T-helper 22 cell (primary cell): ENCODE measurements around the gene ODF4.
"Not testable (repeated sequence)": the region's sequence is repeated elsewhere in the genome, so short reads cannot be mapped to it uniquely, and the experiment has no call there.

Source experiments
- DNase-seq: peaks from one replicate; pipeline ENCODE4 v3.0.0-alpha.2; 2020; ENCODE audit warnings: low read depth

The ODF4 gene

DNA sequence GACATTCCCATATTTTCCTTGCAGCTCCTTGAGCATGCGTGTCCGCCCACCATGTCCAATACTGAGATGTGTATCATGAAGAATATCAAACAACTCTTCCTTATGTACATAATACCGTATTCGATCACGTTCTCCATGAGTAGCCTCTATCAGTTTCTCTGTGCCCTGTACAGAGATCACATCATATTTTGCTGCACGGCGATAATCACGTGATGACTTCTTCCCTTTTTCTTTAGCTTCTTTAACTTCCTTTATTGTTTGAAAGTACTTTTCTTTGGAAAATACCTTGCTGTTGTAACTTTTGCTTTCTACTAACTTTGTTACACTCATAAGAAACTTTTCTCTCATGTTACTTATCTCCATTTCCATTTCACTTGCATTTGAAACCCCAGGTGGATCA, 30.3 kb downstream of the ODF4 start:
- DNase-seq, result no peak

DNA sequence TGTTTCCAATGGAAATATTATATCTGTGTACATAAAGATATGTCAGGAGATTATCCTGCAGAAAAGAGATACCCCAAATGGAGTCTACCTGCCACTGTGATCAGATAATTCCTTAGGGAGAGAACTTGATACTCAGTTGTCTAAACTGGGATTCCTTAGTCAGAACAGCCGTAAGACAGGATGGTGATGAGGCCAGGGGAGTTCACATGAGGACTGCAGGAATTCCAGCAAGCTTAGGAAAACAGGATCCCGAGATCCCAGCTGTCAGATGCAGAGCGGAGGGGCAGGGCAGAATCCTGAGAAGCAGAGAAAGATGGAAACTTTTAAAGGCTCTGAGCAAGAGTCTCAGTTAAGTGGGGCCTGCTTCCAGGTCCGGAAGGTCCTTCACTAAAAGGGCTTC, 32.1 kb downstream of the ODF4 start:
- DNase-seq, result no peak

DNA sequence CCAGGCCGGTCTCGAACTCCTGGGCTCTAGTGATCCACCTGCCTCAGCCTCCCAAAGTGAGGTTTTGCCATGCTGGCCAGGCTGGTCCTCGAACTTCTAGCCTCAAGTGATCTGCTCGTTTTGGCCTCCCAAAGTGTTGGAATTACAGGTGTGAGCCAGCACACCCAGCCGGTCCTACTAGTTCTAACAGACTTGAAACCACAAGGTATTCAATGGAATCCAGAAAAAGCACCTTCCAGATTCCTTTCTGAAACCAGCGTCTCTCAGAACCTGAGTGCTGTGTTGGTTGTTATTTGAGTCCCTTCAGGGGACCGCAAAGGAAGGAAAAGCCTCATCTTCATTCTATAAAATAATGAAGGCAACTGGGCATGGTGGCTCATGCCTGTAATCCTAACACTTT, 32.8 kb downstream of the ODF4 start:
- DNase-seq, result no peak

DNA sequence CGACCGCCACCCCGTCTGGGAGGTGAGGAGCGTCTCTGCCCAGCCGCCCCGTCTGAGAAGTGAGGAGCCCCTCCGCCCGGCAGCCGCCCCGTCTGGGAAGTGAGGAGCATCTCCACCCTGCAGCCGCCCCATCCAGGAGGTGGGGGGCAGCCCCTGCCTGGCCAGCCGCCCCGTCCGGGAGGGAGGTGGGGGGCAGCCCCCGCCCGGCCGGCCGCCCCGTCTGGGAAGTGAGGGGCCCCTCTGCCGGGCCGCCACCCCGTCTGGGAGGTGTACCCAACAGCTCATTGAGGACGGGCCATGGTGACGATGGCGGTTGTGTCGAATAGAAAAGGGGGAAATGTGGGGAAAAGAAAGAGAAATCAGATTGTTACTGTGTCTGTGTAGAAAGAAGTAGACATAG, 34.2 kb downstream of the ODF4 start:
- not testable (repeated sequence) for DNase-seq

DNA sequence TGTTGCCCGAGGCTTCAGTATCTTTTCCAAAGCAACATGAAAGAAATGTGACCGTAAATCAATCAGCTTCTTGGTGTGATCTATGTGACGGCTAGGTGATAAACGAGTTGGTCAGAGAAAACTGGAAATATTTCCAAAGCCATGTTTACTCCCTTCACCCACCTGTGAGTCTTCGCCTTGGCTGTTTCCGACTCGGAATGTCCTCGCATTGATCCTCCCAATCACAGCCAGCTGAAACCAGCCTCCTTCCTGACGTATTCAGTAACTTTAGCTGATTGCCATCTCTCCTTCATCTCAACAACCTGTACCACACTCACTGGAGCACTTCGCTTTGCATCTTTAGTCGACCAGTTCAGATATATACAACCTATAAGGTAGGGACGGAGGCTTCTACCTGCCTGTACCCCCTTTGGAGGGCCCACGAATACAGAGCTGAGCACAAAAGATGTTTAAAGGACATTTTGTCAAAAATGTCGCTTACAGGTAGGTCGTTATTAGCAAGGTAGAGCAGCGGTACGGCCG, 36.2 kb downstream of the ODF4 start:
- DNase-seq, result no peak

DNA sequence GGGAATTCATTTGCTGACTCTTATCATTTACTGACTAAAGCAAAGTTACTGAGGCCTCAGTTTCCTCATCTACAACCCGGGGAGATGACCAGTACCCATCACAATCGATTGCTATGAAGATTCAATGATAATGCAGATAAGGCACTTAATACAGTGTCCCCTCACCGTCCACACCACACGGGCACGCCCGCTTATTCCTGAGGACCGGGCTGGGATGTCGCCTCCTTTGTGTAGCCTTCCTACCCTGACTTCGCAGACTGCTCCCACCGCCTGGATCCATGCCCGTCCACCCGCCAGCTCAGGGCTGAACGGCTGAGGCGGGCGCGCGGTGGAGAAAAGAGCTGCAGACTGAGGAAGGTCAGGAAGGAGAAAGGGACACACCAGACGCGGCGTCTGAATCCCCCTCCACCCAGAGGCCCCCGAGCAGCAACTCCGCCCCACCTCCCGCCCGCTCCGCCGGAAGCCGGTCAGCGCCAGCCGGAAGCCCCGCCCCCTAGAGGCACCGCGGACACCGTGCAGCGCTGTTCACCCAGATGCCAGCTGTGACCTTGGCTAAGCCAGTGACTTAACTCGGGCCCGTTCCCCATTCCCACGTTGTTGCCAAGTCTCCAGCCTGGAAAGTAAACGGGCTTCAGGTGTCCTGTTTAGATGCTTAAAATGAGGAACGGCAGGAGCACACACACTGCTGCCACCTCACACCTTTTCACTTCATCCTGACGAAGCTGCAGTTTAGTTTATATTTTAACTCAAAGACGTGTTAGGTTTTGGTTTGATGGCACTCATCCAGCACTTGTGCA, 36.8 kb downstream of the ODF4 start, which contains the start of gene KRABD2:
Gene KRABD2, minus strand, starts transcription at position 434 of the 797 bp plus-strand sequence.
- peak; percentile 85 for DNase-seq

DNA sequence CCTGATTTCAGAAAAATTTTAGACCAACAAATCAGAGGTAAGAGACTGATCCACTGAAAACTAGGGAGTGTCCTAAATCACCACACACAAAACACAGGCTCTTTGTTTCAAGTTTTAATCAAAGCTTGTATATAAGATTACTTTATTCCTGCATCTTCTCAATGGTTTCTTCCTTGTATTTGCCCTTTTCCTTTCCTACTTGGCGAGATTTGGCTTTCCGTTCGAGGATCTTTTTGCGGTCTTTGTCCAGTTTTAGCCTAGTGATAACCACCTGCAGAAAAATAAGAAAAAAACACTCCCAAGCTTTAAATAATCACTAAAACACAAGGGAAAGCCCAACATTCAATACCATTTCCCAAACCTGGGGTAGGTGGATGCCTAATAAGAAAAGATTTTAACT, 37.8 kb downstream of the ODF4 start:
- no peak for DNase-seq

DNA sequence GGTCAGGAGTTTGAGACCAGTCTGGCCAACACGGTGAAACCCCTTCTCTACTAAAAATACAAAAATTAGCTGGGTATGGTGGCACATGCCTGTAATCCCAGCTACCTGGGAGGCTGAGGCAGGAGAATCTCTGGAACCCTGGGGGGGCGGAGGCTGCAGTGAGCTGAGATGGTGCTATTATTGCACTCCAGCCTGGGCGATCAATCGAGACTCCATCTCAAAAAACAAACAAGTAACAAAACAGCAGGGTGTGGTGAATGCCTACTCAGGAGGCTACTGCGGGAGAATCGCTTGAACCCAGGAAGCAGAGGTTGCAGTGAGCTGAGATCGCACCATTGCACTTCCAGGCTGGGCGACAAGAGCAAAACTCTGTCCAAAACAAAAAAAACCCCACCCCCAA, 38.5 kb downstream of the ODF4 start:
- not testable (repeated sequence) for DNase-seq

DNA sequence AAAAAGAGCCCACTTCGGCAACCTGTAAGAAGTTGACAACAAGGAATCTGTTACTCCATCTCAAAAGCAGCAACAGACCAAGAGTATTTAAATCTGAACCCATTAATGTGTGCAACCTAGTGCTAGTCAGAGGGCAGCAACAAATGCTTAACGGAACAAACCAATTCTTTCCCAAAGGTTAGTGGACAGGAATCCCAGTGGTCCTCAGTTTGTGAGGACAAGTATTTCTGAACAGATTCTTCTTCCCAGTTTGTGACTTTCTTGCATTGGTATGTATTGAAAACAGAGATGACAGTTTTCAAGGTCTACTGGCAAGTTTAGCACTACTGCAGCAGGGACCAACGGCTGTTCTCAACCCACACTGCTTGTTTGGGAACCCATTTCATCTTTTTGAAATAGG, 40.4 kb downstream of the ODF4 start:
- DNase-seq, result no peak

DNA sequence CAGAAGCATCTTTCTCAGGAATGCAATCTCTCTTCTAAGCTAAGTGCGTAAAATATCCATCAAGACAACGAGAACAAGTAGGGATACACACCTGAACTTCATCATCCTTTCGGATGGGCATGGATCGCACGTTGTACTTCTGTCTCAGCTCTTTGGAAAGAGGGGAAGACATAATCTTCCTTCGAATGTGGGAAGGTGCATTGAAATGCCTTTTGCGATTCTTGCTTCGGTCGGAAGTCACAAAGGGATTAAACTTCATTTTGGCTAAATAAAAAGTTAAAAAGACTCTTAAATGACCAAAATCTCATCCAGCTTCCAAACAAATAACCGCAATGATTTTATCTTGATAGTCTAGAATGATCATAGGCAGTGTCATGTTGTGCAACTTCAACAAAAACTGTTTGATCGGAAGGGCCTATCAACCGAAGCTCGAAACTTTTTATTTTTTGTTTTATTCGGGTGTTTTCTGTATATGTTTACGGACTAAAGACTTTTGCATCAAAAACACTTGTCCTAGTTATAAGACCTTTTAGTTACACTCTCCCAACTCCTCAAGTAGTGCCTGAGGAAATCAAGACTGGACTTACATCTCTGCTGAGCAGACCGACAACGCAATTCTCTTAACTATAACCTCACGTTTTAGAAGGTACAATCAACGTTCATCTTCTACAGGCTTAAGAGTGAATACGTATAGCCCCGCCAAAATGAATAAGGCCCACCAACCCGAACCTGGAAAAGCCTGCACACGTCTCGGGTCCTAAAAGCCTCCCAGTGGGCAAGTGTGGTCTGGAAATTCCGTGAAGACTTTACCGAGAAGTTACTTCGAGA, 42.6 kb downstream of the ODF4 start:
- no peak for DNase-seq

DNA sequence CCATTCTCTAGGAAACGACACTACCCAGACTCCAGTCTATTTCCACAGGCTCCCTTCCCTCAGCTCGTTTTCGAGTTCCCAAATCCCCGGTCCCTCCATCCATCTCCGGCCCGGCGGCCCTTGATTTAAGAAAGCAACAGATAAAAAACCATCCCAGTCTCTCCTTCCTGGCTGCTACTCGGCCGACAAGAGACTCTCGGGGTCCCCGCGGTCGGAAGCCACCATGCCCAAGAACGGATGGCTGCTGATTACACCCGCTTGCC, 43.2 kb downstream of the ODF4 start:
- DNase-seq, result no peak

DNA sequence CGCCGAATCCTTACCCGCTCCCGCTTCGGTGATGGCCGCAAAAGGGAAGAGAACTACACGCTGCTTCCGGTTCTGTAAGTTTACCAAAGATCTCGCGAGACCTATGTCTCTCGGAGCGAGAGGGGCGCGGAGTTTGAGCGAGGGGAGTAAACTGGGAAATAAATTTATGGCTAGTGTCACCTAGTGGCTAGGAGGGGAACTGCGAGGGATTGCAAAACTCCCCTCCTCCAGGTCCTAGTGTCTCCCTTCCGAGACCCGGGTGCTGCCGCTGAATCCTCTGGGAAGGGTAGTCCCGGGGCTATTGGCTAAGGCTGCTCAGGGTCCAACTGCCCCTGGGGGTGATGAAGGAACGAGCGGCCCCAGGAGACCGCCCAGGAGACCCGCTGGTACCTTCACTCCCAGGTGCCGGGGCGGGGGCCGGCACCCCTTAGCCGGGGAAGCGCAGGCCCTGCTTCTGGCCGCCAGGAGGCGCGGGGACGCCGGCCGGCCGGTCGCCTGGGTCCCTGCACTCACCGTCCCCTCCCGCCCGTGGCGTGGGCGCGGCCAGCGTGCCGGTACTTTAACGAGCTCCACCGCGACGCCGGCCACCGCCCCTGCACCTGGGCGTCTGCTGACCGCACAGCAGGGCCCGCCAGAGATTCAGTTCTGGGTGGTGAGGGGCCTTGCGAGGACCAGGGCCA, 43.6 kb downstream of the ODF4 start, which contains the start of gene RPL26:
Gene RPL26, minus strand, starts transcription at position 51 of the 680 bp plus-strand sequence. CDS start 883 bp downstream, outside the sequence.
- DNase-seq, result peak; percentile 91

DNA sequence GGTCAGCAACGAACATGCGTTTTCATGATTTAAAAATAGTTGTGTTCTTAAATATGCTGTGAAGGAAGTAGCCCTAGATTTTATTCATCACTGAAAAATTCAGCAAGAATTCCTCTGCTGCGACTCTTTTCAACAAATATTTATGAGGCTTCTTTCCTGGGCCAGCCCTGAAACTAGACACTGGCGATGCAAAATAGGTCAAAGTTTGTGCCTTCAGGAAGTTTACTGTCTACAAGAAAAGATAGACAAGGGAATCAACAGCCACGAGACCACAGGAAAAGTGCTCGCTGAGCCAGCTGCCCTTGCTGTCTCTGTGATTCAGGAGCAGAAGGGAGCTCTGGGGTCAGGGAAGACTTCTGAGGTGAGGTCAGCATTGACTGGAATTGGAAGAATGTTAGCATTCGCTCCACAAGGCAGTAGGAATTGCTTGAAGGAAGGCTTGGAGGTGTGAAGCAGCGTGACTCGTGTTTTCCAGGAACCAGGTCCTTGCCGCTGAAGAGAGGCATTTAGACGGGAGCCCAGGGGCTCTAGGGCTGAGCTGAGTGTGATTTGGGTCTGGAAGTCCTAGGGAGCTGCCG, 45.2 kb downstream of the ODF4 start:
- DNase-seq, result no peak

DNA sequence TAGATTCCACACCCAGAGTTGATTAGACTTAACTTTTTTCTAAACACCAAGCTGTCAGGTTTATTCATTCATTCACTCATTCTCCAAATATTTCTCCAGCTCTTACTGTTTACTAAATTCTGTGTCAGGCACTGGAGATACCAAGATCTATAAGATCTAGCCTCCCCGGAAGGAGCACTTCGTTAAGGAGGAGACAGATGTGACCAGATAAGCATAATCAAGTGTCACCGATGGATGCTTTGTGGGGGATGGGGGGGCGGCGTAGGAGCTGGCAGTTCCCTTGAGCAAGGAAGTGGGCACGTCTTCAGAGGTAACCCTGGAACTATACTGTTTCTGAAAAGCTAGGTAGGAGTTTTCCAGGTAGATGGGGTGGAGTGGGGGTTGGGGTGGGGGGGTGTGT, 47.2 kb downstream of the ODF4 start:
- no peak for DNase-seq

DNA sequence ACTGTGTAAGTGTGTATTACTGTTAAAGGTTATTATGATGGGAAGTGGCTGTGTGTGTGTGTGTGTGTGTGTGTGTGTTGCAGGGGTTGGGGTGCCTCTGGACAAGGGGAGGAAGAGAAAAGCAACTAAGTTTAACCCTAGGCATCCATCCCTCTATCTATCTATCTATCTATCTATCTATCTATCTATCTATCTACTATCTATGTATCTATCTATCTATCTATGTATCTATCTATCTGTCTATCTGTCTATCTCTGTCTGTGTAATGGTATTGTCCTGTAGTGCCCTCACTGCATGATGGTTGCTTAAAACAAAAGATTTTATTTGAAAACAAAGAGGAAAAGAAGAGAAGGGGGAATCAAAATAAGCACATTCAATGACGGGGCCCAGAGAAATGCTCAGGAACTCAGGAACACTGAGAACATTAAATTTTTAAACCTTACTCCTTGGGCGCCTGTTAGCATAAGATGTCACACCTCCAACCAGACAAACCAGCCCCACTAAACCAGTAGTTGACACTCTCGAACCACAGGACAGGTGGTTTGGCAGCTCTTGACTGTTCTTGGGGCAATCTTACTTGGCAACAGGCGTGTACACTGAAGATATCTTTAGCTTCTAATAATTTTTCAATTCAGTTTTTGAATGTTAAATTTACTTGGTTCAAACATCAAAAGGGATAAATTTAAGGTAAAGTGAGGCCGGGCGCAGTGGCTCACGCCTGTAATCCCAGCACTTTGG, 48.4 kb downstream of the ODF4 start:
- no peak for DNase-seq

DNA sequence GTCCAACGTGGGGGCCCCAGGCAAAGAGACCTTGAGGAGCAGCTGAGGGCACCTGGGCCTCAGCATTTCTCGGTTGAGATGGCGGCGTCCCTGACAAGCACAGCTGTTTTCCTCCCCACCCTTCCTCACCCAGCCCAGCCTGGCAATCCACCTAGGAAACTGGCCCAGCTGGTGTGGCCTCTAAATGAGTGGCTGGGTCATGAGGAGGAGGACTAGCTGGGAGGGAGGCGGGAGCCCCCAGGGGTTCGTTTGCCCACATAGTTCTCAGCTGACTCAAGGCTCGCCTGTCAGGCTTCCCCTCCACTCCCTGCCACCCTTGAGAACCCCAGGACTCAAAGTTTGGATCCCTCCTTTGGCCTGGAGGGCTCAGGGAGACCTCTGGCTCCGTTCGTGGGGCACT, 52.1 kb downstream of the ODF4 start:
- DNase-seq, result no peak

DNA sequence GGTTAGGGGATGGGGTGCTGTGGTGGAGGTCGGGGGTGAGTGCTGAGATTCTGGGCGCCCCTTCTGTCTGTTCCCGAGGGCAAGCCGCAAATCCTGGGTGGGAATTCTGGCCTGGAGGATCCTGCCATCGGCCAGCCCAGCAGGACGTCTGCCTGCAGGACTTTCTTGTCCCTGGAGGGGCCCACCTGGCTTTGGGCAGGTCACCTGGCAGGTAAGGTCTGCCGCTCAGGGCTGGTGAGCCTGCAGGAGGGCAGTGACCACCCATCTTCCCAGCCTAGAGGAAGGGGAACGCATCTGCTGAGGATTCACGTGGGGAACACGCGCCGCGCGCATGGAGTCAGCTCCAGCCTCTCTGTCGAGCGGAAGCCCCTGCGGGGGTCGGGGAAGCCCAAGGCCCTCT, 52.6 kb downstream of the ODF4 start:
- DNase-seq, result no peak

DNA sequence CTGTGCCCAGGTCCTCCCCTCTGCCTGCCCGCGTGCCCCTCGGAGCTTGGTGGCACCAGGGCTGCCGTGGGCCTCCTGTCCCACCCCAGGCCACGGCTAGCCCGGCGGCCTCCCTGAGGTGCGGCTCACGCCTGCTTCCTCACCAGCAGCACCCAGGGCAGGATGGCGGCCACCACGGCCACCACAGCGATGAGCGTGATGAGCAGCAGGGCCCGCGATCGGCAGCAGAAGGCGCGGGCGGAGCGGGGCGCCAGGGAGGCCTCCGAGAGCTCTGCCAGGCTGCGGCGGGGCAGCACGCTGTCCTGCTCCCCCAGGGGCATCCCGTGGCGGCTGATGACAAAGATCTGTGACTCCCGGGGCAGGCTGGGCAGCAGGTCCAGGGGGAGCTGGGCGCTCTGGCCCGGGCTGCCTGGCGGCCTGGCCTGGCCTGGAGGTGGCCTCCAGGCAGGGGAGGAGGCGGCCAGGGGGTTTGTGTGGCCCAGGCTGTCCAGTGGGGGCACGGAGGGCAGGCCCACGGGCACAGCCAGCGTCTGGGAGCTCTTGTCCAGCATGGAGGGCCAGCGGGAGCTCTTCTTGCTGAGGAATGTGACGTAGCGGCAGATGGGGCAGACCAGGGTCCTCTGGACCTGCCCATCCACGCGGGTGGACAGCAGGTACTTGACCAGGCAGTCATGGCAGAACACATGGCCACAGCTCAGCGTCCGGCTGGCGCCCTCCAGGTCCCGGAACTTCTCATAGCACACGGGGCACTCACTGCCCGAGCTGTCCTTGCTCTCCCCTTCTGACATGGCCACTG, 53.2 kb downstream of the ODF4 start:
- DNase-seq, result no peak

DNA sequence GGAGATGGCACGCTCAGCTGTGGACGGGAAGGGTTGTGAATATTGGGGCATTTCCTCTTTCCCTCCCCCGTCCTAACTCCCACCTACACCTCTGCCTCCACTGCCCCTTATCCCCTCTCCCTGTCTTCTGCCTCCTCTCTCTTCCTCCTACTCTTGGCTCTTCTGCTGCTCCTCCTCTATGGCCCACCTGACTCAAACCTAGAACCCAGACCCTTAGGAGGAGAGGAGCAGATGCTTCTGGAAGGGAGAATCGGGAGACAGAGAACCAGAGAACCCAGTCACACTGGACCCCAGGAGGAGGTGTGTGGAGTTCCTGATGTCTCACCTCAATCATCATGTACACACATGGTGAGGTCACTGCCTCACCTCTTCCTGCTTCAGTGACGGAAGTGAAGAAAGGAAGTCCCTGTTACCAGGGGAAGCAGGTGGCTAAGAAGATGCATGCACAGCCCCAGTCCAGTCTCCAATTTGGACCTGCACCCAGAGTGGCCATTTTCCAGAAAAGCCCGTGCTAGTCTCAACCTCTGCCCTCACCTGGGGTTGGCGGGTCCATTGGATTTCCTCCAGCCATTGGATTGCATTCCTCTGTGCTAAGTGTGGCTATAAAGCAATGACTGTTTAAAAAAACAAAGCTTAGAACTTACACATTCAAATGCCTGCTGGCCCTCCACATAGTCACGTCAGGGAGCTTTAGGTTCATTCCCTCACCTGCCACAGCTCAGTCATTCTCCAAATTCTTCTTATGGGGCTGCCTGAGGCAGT, 54.0 kb downstream of the ODF4 start:
- no peak for DNase-seq

DNA sequence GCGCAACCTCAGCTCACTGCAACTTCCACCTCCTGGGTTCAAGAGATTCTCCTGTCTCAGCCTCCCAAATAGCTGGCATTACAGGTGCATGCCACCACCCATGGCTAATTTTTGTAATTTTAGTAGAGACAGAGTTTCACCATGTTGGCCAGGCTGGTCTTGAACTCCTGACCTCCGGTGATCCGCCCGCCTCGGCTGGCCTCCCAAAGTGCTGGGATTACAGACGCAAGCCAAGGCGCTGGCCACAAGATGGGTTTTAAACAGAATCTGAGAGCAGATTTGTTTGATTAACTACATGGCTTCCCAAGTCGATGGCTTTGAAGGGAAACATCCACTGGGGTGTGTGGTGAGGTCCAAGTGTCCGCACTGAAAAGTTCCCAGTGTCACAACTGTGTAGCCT, 54.9 kb downstream of the ODF4 start:
- not testable (repeated sequence) for DNase-seq
